Colonic mucosa (tissue), 4 donors: ENCODE data around the gene FNDC1. TPM values are rescaled to one million over a fixed set of nuclear protein-coding genes. Genes with fewer than 3 reads are reported as not detected.

ENCODE experiments used
- DNase-seq: peaks from one replicate; pipeline ENCODE4 v3.0.0-alpha.2; 2020
- H3K27ac ChIP-seq: fragments of 200-600 bp; one replicate; pipeline ENCODE4 v1.8.0; 2021
- H3K27me3 ChIP-seq: fragments of 200-600 bp; one replicate; pipeline ENCODE4 v1.8.0; 2021
- H3K36me3 ChIP-seq: fragments of 200-600 bp; one replicate; pipeline ENCODE4 v1.8.0; 2021
- H3K4me1 ChIP-seq: fragments of 200-600 bp; one replicate; pipeline ENCODE4 v1.8.0; 2021; ENCODE audit warnings: mild to moderate bottlenecking
- H3K4me3 ChIP-seq: fragments of 200-600 bp; one replicate; pipeline ENCODE4 v1.8.0; 2021
- H3K9ac ChIP-seq, 2 donors: one replicate each; pipeline ENCODE4 v1.7.0; 2013; ENCODE audit warnings: control low read depth in 2 of 2, low read depth in 2 of 2, low read length in 2 of 2
- H3K9me3 ChIP-seq: fragments of 200-600 bp; one replicate; pipeline ENCODE4 v1.8.0; 2021
- CTCF ChIP-seq: fragments of 200-600 bp; IDR thresholded peaks from one replicate; pipeline ENCODE4 v1.8.0; 2022; ENCODE audit warnings: antibody characterized with exemption, mild to moderate bottlenecking
- intact Hi-C: fragments of 100-400 bp; cut with DNase I; formaldehyde crosslinking; loops from one replicate; pipeline ENCODE4 v1.14.1; 2022
- total RNA-seq, 2 donors: library from RNA; stranded (reverse); fragmentation: NEBNext Ultra II Directional in 1 of 2; extraction: Animal tissue kit (Norgen Biotek cat#: 25700) in 1 of 2; gene quantifications; one replicate each; pipeline ENCODE4 v1.2.1, GENCODE V29; 2021
- donor health status: healthy.
- donor health status: DM: no; HTN: no; CAD: no.
- donor health status: DM: no; HTN: no; CAD: no.

Gene FNDC1
- total RNA-seq, 2 donors from 2014 or later: 0.05 to 1.1 TPM

DNA sequence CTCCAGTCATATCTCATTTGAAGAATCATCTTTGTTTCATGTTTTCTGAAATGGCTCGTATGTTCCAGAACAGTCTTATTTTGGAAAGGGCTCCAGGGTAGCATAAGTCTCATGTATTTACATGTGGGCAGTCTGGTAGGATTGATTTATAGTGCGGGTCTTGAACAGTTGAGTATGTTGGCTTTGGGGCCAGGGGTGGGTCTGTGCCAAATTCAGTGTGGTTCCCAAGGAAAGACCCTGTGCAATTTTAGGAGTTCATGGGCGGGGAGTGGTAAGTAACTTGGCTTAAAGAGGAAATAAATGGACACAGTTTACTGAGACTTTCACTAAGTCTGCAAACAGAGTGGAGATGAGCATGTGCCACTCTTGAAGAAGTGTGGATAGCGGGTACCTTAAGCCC is 7.7 kb downstream of the FNDC1 start:
- Histone ChIP-seq H3K27me3 (peaks cover 12% of the 10 kb centered on the region), H3K4me3 (no peak overlapping the region), H3K36me3 (no peaks in the 10 kb centered on the region), H3K4me1 (no peaks in the 10 kb centered on the region), H3K9me3 (no peaks in the 10 kb centered on the region), H3K27ac (no peak overlapping the region), H3K9ac (no peak overlapping the region)
- no peak for TF ChIP-seq CTCF
- intact Hi-C loops: no loop called here
- DNase-seq: no peak

- Histone ChIP-seq H3K4me1 (no peaks in the 10 kb centered on the region), H3K36me3 (no peaks in the 10 kb centered on the region), H3K9me3 (no peaks in the 10 kb centered on the region), H3K9ac (no peak overlapping the region), H3K27ac (no peak overlapping the region), H3K4me3 (no peak overlapping the region), H3K27me3 (no peaks in the 10 kb centered on the region)
- no peak for TF ChIP-seq CTCF
- intact Hi-C loops: no loop called here
- DNase-seq: no peak
Observed at GRCh38 chr6:159178847-159179246, 9.6 kb downstream of the FNDC1 start.

DNA sequence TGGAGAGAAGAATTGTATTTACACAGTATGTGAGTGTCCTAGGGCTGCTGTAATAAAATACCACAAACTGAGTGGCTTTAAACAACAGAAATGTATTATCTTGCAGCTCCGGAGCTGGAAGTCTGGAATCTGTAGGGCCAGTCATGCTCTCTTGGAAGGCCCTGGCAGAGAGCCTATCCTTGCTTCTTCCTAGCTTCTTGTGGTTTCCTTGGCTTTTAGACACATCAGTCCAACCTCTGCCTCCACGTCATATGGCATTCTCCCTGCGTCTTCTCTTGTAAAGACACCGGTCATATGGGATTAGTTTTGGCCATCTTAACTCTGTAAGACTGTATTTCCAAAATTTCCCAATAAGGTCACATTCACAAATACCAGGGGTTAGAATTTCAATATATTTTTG is 10.8 kb downstream of the FNDC1 start:
- Histone ChIP-seq H3K4me3 (no peak overlapping the region), H3K27me3 (no peaks in the 10 kb centered on the region), H3K9ac (no peak overlapping the region), H3K27ac (no peak overlapping the region), H3K36me3 (no peaks in the 10 kb centered on the region), H3K4me1 (no peaks in the 10 kb centered on the region), H3K9me3 (no peaks in the 10 kb centered on the region)
- no peak for TF ChIP-seq CTCF
- no peak for DNase-seq
- intact Hi-C loops: no loop called here

- H3K9me3 ChIP-seq: no peaks in the 10 kb centered on the region
- H3K4me3 ChIP-seq: no peak overlapping the region
- no peak for TF ChIP-seq CTCF
Observed at GRCh38 chr6:159181914-159182313, 12.7 kb downstream of the FNDC1 start.

GRCh38 chr6:159184559-159184958 is 15.4 kb downstream of the FNDC1 start:
- TF ChIP-seq CTCF: no peak
- Histone ChIP-seq H3K4me1 (no peaks in the 10 kb centered on the region), H3K27ac (no peak overlapping the region), H3K36me3 (no peaks in the 10 kb centered on the region), H3K9ac (no peak overlapping the region), H3K4me3 (no peak overlapping the region), H3K27me3 (no peaks in the 10 kb centered on the region), H3K9me3 (no peaks in the 10 kb centered on the region)
- intact Hi-C loops: no loop called here
- no peak for DNase-seq

More at GRCh38 chr6:159181914-159182313, 12.7 kb downstream of the FNDC1 start:
- intact Hi-C loops: no loop called here
- no peak overlapping the region for H3K27ac ChIP-seq
- H3K36me3 ChIP-seq: no peaks in the 10 kb centered on the region
- H3K4me1 ChIP-seq: no peaks in the 10 kb centered on the region
- no peaks in the 10 kb centered on the region for H3K27me3 ChIP-seq
- no peak overlapping the region for H3K9ac ChIP-seq
- no peak for DNase-seq

GRCh38 chr6:159190460-159190859 is 21.3 kb downstream of the FNDC1 start:
- no peak for TF ChIP-seq CTCF
- H3K4me1 ChIP-seq: no peaks in the 10 kb centered on the region
- no peaks in the 10 kb centered on the region for H3K36me3 ChIP-seq
- intact Hi-C loops: no loop called here
- H3K27me3 ChIP-seq: no peaks in the 10 kb centered on the region
- DNase-seq: no peak
- H3K9me3 ChIP-seq: no peaks in the 10 kb centered on the region
- H3K4me3 ChIP-seq: no peak overlapping the region
- H3K27ac ChIP-seq: no peak overlapping the region
- H3K9ac ChIP-seq: no peak overlapping the region
